IMR-90 (cell line): Measurements from ENCODE around the gene LDLRAD3. TPM values are rescaled to one million over a fixed set of nuclear protein-coding genes. Genes with fewer than 3 reads are reported as not detected.

Experiments
- ATAC-seq: fragments of 200-7000 bp; cut with Tn5 transposase; 2 replicates; pipeline ENCODE4 v1.9.1; 2020; ENCODE audit warnings: low read depth, mild to moderate bottlenecking, moderate library complexity
- BruUV-seq: library from RNA; stranded (reverse); fragments of 400-500 nt; replicated peaks from 2 replicates; lab custom pipeline; 2021; lab: Mats Ljungman, UMichigan
- CTCF ChIA-PET: fragments of 300-600 bp; formaldehyde crosslinking; extraction: SDS; loops from one replicate; lab custom pipeline; 2021; ENCODE audit warnings: antibody characterized with exemption; lab: Yijun Ruan, JAX
- POLR2A ChIA-PET: fragments of 300-600 bp; sonication (Branson Sonifier 250); formaldehyde crosslinking; loops from one replicate; lab custom pipeline; 2022; ENCODE audit warnings: antibody characterized with exemption; ENCODE audit not compliant: unreplicated experiment; lab: Charles Lee
- DNase-seq: peaks from one replicate; pipeline ENCODE4 v3.0.0; 2013
- H2AFZ ChIP-seq: replicated peaks from 2 replicates; pipeline ENCODE3; 2013; ENCODE audit warnings: low read length, mild to moderate bottlenecking; ENCODE audit not compliant: poor library complexity
- H2AK5ac ChIP-seq: 2 replicates; pipeline ENCODE4 v1.6.1; 2013; ENCODE audit warnings: low read depth, low read length, inconsistent platforms
- H2AK9ac ChIP-seq: replicated peaks from 2 replicates; pipeline ENCODE3; 2013; ENCODE audit warnings: mild to moderate bottlenecking, low read depth, low read length, moderate library complexity; ENCODE audit not compliant: poor library complexity
- H2BK120ac ChIP-seq: 2 replicates; pipeline ENCODE4 v1.6.1; 2013; ENCODE audit warnings: low read depth, low read length, inconsistent platforms
- H2BK15ac ChIP-seq: 3 replicates; pipeline ENCODE4 v1.6.1; 2013; ENCODE audit warnings: low read depth, low read length, inconsistent platforms
- H2BK20ac ChIP-seq: 2 replicates; pipeline ENCODE4 v1.6.1; 2013; ENCODE audit warnings: low read depth, mild to moderate bottlenecking, inconsistent platforms, low read length, moderate library complexity
- H2BK5ac ChIP-seq: 2 replicates; pipeline ENCODE4 v1.6.1; 2013; ENCODE audit warnings: mild to moderate bottlenecking, low read depth, low read length, inconsistent platforms; ENCODE audit not compliant: poor library complexity, severe bottlenecking
- H3K14ac ChIP-seq: replicated peaks from 2 replicates; pipeline ENCODE4 v1.6.1; 2013; ENCODE audit warnings: low read depth, low read length, inconsistent platforms
- H3K18ac ChIP-seq: 2 replicates; pipeline ENCODE4 v1.6.1; 2013; ENCODE audit warnings: low read depth, low read length, control low read depth
- H3K23ac ChIP-seq: 2 replicates; pipeline ENCODE4 v1.6.1; 2013; ENCODE audit warnings: low read depth, low read length, inconsistent platforms
- H3K27ac ChIP-seq: 2 replicates; pipeline ENCODE4 v1.5.1; 2013; ENCODE audit warnings: mild to moderate bottlenecking, control low read depth, low read length; ENCODE audit not compliant: insufficient read depth
- H3K27me3 ChIP-seq: 2 replicates; pipeline ENCODE4 v1.6.1; 2013; ENCODE audit warnings: low read length; ENCODE audit not compliant: control insufficient read depth, insufficient read depth
- H3K36me3 ChIP-seq: 2 replicates; pipeline ENCODE4 v1.6.1; 2013; ENCODE audit warnings: low read length, mixed read lengths; ENCODE audit not compliant: control insufficient read depth, insufficient read depth
- H3K4ac ChIP-seq: 2 replicates; pipeline ENCODE4 v1.6.1; 2013; ENCODE audit warnings: low read depth, low read length, inconsistent platforms
- H3K4me1 ChIP-seq: 2 replicates; pipeline ENCODE4 v1.6.1; 2013; ENCODE audit warnings: low read length, mixed read lengths; ENCODE audit not compliant: control insufficient read depth, insufficient read depth
- H3K4me2 ChIP-seq: 2 replicates; pipeline ENCODE4 v1.6.1; 2013; ENCODE audit warnings: low read depth, mild to moderate bottlenecking, control low read depth, low read length, moderate library complexity
- H3K4me3 ChIP-seq: 2 replicates; pipeline ENCODE4 v1.5.1; 2013; ENCODE audit warnings: low read depth, mild to moderate bottlenecking, control low read depth, low read length, moderate library complexity; ENCODE audit not compliant: insufficient read depth
- H3K56ac ChIP-seq: 2 replicates; pipeline ENCODE4 v1.6.1; 2013; ENCODE audit warnings: low read length, inconsistent platforms; ENCODE audit not compliant: insufficient read depth; ENCODE audit errors: extremely low read depth
- H3K79me1 ChIP-seq, 2 experiments: 2 replicates each; pipeline ENCODE4 v1.6.1; 2013; ENCODE audit warnings: low read length in 2 of 2, inconsistent platforms in 1 of 2, low read depth in 1 of 2
- H3K9ac ChIP-seq: 2 replicates; pipeline ENCODE4 v1.6.1; 2013; ENCODE audit warnings: low read depth, low read length, control low read depth
- H3K9me1 ChIP-seq: 2 replicates; pipeline ENCODE4 v1.6.1; 2013; ENCODE audit warnings: low read length, inconsistent platforms; ENCODE audit not compliant: insufficient read depth
- H3K9me3 ChIP-seq: 2 replicates; pipeline ENCODE4 v1.6.1; 2013; ENCODE audit warnings: low read length; ENCODE audit not compliant: control insufficient read depth, insufficient read depth
- H4K20me1 ChIP-seq: 2 replicates; pipeline ENCODE4 v1.6.1; 2013; ENCODE audit warnings: low read length, inconsistent platforms; ENCODE audit not compliant: insufficient read depth
- H4K5ac ChIP-seq: 2 replicates; pipeline ENCODE4 v1.6.1; 2013; ENCODE audit warnings: mild to moderate bottlenecking, low read depth, low read length, control low read depth
- H4K8ac ChIP-seq, 2 experiments: 2 replicates each; pipeline ENCODE4 v1.6.1; 2013; ENCODE audit warnings: low read depth in 2 of 2, low read length in 2 of 2, control low read depth in 1 of 2, inconsistent platforms in 1 of 2
- H4K91ac ChIP-seq: 2 replicates; pipeline ENCODE4 v1.6.1; 2013; ENCODE audit warnings: low read depth, low read length, inconsistent platforms; ENCODE audit not compliant: insufficient read depth
- BHLHE40 ChIP-seq: fragments of 150-350 bp; IDR thresholded peaks from 2 replicates; pipeline ENCODE4 v1.6.1; 2016; ENCODE audit warnings: mild to moderate bottlenecking, low read depth, low read length
- CEBPB ChIP-seq: IDR thresholded peaks from 2 replicates; pipeline ENCODE4 v1.6.1; 2012; ENCODE audit warnings: low read depth, low read length, improper control_type of control experiment
- MXI1 ChIP-seq: IDR thresholded peaks from 2 replicates; pipeline ENCODE4 v1.6.1; 2012; ENCODE audit warnings: low read depth, mild to moderate bottlenecking, low read length, moderate library complexity, borderline replicate concordance
- dilution Hi-C: fragments of 300-500 bp; cut with HindIII; formaldehyde crosslinking; loops from one replicate; pipeline ENCODE4 v1.14.3; 2018; ENCODE audit warnings: low sequenced_read_pairs; ENCODE audit not compliant: unreplicated experiment
- in situ Hi-C: fragments of 300-500 bp; cut with MboI; formaldehyde crosslinking; loops from 3 replicates; pipeline ENCODE4 v1.14.3; 2019; ENCODE audit warnings: low sequenced_read_pairs, inconsistent platforms, mixed read lengths
- intact Hi-C: fragments of 100-400 bp; cut with micrococcal nuclease; formaldehyde crosslinking; loops from 2 replicates; pipeline ENCODE4 v1.10.0; 2022
- polyA plus RNA-seq, 3 experiments: library from polyadenylated mRNA; depleted of rRNA; stranded (reverse); fragments of >200 nt; gene quantifications; 2 replicates each; pipeline ENCODE4 v1.2.3, GENCODE V29; 2012; ENCODE audit warnings: low replicate concordance in 1 of 3
- total RNA-seq: library from RNA; depleted of rRNA; stranded (reverse); fragments of >200 nt; gene quantifications from 2 replicates; pipeline ENCODE4 v1.2.3, GENCODE V29; 2012

The LDLRAD3 gene
- total and polyA plus RNA-seq, 2 of the 4 experiments (the other 2 are of a cell fraction): 2.7 to 6.4 TPM

DNA sequence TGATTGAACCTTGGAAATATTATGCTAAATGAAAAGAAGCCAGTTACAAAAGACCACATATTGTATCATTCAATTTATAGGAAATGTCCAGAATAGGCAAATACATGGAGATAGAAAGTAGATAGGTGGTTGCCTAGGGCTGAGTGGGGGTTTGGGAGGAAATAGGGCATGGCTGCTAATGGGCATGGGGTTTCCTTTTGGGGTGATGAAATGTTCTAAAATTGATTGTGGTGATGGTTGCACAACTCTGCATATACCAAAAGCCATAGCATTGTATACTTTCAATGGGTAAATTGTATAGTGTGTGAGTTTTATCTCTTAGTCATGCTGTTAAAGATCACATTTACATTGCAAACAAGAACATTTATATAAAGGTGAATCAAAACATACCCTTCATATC is 48.7 kb downstream of the LDLRAD3 start:
- BruUV-seq: no TSS peak
- no peak overlapping the region for H3K4me3 ChIP-seq
- intact Hi-C loops: no loop called here
- no peak overlapping the region for H2BK120ac ChIP-seq
- H3K56ac ChIP-seq: no peak overlapping the region
- POLR2A ChIA-PET: no interaction called here
- no peak overlapping the region for H2AFZ ChIP-seq
- peaks cover 5% of the 10 kb centered on the region; the same call in 1 of the 2 replicates for H3K4me1 ChIP-seq
- dilution Hi-C loops: no loop called here
- no peak overlapping the region for H2AK9ac ChIP-seq
- no peak overlapping the region for H2BK15ac ChIP-seq
- H3K4me2 ChIP-seq: no peak overlapping the region
- H3K79me1 ChIP-seq: peaks cover 0 to 11% of the 10 kb centered on the region in 2 experiments; a peak in 2 of 4 replicates
- no peak overlapping the region for H2BK20ac ChIP-seq
- H3K23ac ChIP-seq: no peak overlapping the region
- no peaks in the 10 kb centered on the region; the same call in 1 of the 2 replicates for H3K9me3 ChIP-seq
- H3K27me3 ChIP-seq: no peaks in the 10 kb centered on the region
- TF ChIP-seq MXI1: no peak
- TF ChIP-seq CEBPB: 0 out of 2 replicates have a peak, but pooled peaks have one; percentile 23
- TF ChIP-seq BHLHE40: no peak
- no peak overlapping the region for H2BK5ac ChIP-seq
- no peaks in the 10 kb centered on the region for H4K20me1 ChIP-seq
- ATAC-seq: no peak
- H2AK5ac ChIP-seq: no peak overlapping the region
- no peak overlapping the region for H4K91ac ChIP-seq
- no peak overlapping the region for H4K5ac ChIP-seq
- H3K18ac ChIP-seq: no peak overlapping the region
- DNase-seq: no peak
- H3K36me3 ChIP-seq: no peaks in the 10 kb centered on the region
- H3K4ac ChIP-seq: no peak overlapping the region
- in situ Hi-C loops: no loop called here
- no peak overlapping the region for H3K27ac ChIP-seq
- no peaks in the 10 kb centered on the region; the same call in 1 of the 2 replicates for H3K9me1 ChIP-seq
- no peak overlapping the region for H3K9ac ChIP-seq
- H3K14ac ChIP-seq: no peak overlapping the region
- H4K8ac ChIP-seq: no peak overlapping the region
- CTCF ChIA-PET: no interaction called here
